HUES64 (cell line): ENCODE data around the gene RIN2.
"Not testable (repeated sequence)": the region's sequence is repeated elsewhere in the genome, so short reads cannot be mapped to it uniquely, and the experiment has no call there.

ENCODE experiments used
- H3K27ac ChIP-seq: 2 replicates; pipeline ENCODE4 v1.7.0; 2013; ENCODE audit warnings: low read depth, low read length, inconsistent platforms
- H3K27me3 ChIP-seq: 2 replicates; pipeline ENCODE4 v1.6.1; 2013; ENCODE audit warnings: mild to moderate bottlenecking, low read length; ENCODE audit not compliant: insufficient read depth
- H3K36me3 ChIP-seq: 2 replicates; pipeline ENCODE4 v1.6.1; 2013; ENCODE audit warnings: mild to moderate bottlenecking, low read length; ENCODE audit not compliant: insufficient read depth
- H3K4me1 ChIP-seq: 2 replicates; pipeline ENCODE4 v1.6.1; 2013; ENCODE audit warnings: mild to moderate bottlenecking, low read length, moderate library complexity; ENCODE audit not compliant: insufficient read depth
- H3K4me3 ChIP-seq: 2 replicates; pipeline ENCODE4 v1.5.1; 2013; ENCODE audit warnings: mild to moderate bottlenecking, low read length, moderate library complexity
- H3K9ac ChIP-seq: 2 replicates; pipeline ENCODE4 v1.6.1; 2013; ENCODE audit warnings: mild to moderate bottlenecking, low read depth, low read length
- H3K9me3 ChIP-seq: 2 replicates; pipeline ENCODE4 v1.6.1; 2013; ENCODE audit warnings: low read depth, low read length; ENCODE audit not compliant: insufficient read depth
- WGBS: fragments of 150-250, 120-280 bp; methylation state at CpG from one replicate; pipeline ENCODE4 v1.1.7; 2013; ENCODE audit warnings: missing lambda C conversion rate; 5-methylcytosine and 5-hydroxymethylcytosine counted together

RIN2 gene

DNA sequence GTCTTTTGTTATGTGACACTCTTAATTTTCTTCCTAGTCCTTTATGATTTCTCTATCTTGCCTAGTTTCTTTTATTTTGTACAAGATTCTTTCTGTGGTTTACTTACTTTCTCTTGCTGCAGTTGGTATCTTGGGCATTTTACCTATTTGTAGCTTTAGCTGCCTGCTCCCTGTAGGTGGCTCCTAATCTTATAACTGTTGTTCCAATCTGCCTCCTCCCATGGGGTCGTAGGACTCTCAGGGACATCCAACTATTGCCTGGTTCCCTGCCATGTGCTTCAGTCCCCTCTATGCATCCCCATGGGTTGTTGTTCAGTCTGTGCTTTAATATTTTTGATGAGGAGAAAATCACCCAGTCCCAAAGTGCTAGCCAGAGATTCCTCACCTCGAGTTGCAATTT lies 31.4 kb downstream of the RIN2 start:
- Histone ChIP-seq H3K36me3 (no peaks in the 10 kb centered on the region), H3K4me3 (no peak overlapping the region), H3K27ac (no peak overlapping the region), H3K9ac (no peak overlapping the region), H3K9me3 (peaks cover 9% of the 10 kb centered on the region; the same call in 1 of the 2 replicates), H3K4me1 (peaks cover 19% of the 10 kb centered on the region), H3K27me3 (no peaks in the 10 kb centered on the region)
- WGBS: 69% methylated on average over 2 of the region's 2 CpGs

DNA sequence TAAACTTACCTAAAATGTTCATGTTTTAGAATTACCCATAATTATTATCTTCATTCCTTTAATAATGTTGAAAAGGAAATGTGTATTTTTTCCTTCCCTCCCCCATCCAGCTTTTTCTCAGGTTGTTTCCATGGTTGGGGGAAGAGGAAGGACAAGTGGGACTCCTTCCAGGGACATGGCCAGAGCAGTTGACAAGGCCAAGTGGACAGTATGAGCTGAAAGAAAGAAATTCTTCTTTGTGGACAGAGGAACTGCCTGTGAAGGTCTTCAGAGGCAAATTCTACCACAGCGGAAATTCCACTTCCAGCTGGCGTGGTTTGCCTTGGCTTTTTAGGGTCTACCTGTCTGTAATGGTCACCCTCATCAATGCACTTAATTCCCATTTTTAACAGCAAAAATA lies 33.8 kb downstream of the RIN2 start:
- 91% methylated on average over 2 of the region's 2 CpGs for WGBS
- H3K9ac ChIP-seq: no peak overlapping the region
- H3K27me3 ChIP-seq: no peaks in the 10 kb centered on the region
- no peak overlapping the region for H3K27ac ChIP-seq
- H3K4me3 ChIP-seq: no peak overlapping the region
- peaks cover 9% of the 10 kb centered on the region; the same call in 1 of the 2 replicates for H3K9me3 ChIP-seq
- no peaks in the 10 kb centered on the region for H3K36me3 ChIP-seq
- peaks cover 4% of the 10 kb centered on the region; the same call in 1 of the 2 replicates for H3K4me1 ChIP-seq

DNA sequence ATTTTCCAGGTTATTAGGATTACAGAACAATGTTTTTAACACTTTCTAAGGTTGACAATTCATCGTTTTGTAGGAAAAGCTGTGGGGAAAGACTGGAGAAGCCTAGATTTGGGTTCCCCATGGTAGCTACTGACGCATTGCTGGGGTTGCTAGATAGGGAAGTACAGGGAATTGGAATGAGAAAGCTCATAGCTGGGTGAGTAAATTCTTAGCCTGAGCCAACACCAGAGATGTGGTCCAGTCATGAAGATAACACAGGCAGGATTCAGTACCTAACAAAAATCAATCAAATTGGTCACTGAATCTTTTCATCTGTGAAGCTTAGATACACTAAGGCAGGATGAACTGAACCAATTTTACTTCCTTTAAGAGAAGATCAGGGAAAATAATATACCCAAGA lies 35.7 kb downstream of the RIN2 start:
- no peaks in the 10 kb centered on the region for H3K27me3 ChIP-seq
- no peaks in the 10 kb centered on the region for H3K36me3 ChIP-seq
- H3K27ac ChIP-seq: no peak overlapping the region
- H3K9me3 ChIP-seq: peaks cover 5% of the 10 kb centered on the region; the same call in 1 of the 2 replicates
- no peak overlapping the region for H3K9ac ChIP-seq
- WGBS: 93% methylated on average over 2 of the region's 2 CpGs
- peaks cover 4% of the 10 kb centered on the region; the same call in 1 of the 2 replicates for H3K4me1 ChIP-seq
- H3K4me3 ChIP-seq: no peak overlapping the region

GRCh38 chr20:19794941-19795340 lies 36.9 kb downstream of the RIN2 start:
- Histone ChIP-seq H3K9ac (no peak overlapping the region), H3K27ac (no peak overlapping the region), H3K27me3 (no peaks in the 10 kb centered on the region), H3K9me3 (no peaks in the 10 kb centered on the region), H3K4me1 (peaks cover 4% of the 10 kb centered on the region; the same call in 1 of the 2 replicates), H3K4me3 (no peak overlapping the region), H3K36me3 (no peaks in the 10 kb centered on the region)
- WGBS: 86% methylated on average over 5 of the region's 5 CpGs

DNA sequence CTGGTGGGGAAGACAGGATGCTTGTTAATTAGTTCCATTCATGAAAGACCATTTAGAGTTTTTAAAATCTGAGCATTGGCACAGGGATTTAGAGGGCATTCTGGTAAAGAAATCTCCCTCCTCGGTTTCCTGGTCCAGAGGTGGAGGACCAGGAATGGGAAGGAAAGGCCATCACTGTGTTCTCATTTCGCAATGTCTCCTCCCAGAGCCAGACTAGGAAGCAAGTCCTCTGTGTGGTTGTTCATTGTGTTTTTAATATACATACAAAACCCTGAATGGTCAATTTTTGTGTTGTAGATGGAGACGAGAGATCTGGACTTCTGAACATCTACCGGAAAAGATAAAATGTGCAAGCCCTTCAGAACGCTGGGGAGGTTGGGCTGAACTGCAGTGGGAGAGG lies 41.3 kb downstream of the RIN2 start:
- no peaks in the 10 kb centered on the region for H3K9me3 ChIP-seq
- no peaks in the 10 kb centered on the region for H3K27me3 ChIP-seq
- H3K4me1 ChIP-seq: no peaks in the 10 kb centered on the region
- H3K36me3 ChIP-seq: no peaks in the 10 kb centered on the region
- H3K27ac ChIP-seq: no peak overlapping the region
- WGBS: 95% methylated on average over 5 of the region's 5 CpGs
- no peak overlapping the region for H3K4me3 ChIP-seq
- H3K9ac ChIP-seq: no peak overlapping the region

- no peak overlapping the region for H3K4me3 ChIP-seq
- H3K27ac ChIP-seq: no peak overlapping the region
- no peak overlapping the region for H3K9ac ChIP-seq
- H3K36me3 ChIP-seq: no peaks in the 10 kb centered on the region
- WGBS: 95% methylated on average over 6 of the region's 6 CpGs
- H3K27me3 ChIP-seq: no peaks in the 10 kb centered on the region
- H3K4me1 ChIP-seq: no peaks in the 10 kb centered on the region
- no peaks in the 10 kb centered on the region for H3K9me3 ChIP-seq
Observed at GRCh38 chr20:19802099-19802491, 44.0 kb downstream of the RIN2 start.

GRCh38 chr20:19802492-19803158 lies 44.6 kb downstream of the RIN2 start:
- Histone ChIP-seq H3K27me3 (no peaks in the 10 kb centered on the region), H3K27ac (no peak overlapping the region), H3K4me1 (no peaks in the 10 kb centered on the region), H3K9me3 (no peaks in the 10 kb centered on the region), H3K36me3 (no peaks in the 10 kb centered on the region), H3K9ac (no peak overlapping the region), H3K4me3 (no peak overlapping the region)
- WGBS: 73% methylated on average over 4 of the region's 4 CpGs

GRCh38 chr20:19806276-19806675 lies 48.2 kb downstream of the RIN2 start:
- H3K27ac ChIP-seq, H3K27me3 ChIP-seq, H3K36me3 ChIP-seq, H3K4me3 ChIP-seq, H3K9me3 ChIP-seq, H3K9ac ChIP-seq, H3K4me1 ChIP-seq: not testable (repeated sequence)
- 97% methylated on average over 7 of the region's 7 CpGs for WGBS

GRCh38 chr20:19806806-19807190 lies 48.7 kb downstream of the RIN2 start:
- Histone ChIP-seq H3K36me3 (no peaks in the 10 kb centered on the region), H3K9me3 (no peaks in the 10 kb centered on the region), H3K4me3 (no peak overlapping the region), H3K27me3 (no peaks in the 10 kb centered on the region), H3K4me1 (no peaks in the 10 kb centered on the region), H3K27ac (no peak overlapping the region), H3K9ac (no peak overlapping the region)
- 94% methylated on average over 4 of the region's 4 CpGs for WGBS

- H3K36me3 ChIP-seq: no peaks in the 10 kb centered on the region
- no peaks in the 10 kb centered on the region for H3K27me3 ChIP-seq
- no peaks in the 10 kb centered on the region for H3K9me3 ChIP-seq
- H3K27ac ChIP-seq: no peak overlapping the region
- H3K4me1 ChIP-seq: no peaks in the 10 kb centered on the region
- no peak overlapping the region for H3K4me3 ChIP-seq
- H3K9ac ChIP-seq: no peak overlapping the region
Observed at GRCh38 chr20:19807191-19807945, 49.3 kb downstream of the RIN2 start.
